ENCODE results near the gene ABCA8. TPM values are rescaled to one million over a fixed set of nuclear protein-coding genes. Genes with fewer than 3 reads are reported as not detected.

Gene ABCA8
- polyA plus RNA-seq, 3 donors: not detected

DNA sequence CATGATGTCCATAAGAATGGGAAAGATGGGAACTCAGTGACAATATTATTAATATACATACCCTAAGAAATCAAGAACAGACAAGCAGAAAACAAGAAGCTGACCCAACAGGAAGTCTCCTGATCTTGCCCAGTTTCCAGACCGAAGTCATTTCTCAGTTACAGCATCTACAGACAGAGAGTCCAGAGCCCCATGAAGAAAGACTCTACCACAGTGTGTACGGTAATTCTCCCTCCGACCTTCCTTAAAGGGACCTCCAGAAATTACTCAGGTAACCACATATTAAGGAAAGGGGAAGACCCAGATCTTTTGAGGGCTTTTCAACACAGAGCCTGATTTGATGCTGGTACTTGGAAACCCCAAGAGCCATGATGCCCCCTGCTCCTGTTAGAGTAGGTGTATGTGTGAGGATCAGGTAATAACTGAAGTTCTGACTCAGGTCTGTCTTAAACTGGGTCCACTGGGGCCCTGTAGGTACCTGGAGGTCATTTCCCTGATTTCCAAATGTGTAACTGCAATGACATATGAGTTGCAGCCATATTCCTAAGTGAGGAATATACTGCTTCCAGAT is 132.4 kb downstream of the ABCA8 start:
- no peak overlapping the region for H3K9ac ChIP-seq (ENCODE audit: insufficient read depth, low read length, poor library complexity, severe bottlenecking)
- no CpG with 5 or more reads among the region's 3 CpGs for WGBS (ENCODE audit: insufficient coverage)

DNA sequence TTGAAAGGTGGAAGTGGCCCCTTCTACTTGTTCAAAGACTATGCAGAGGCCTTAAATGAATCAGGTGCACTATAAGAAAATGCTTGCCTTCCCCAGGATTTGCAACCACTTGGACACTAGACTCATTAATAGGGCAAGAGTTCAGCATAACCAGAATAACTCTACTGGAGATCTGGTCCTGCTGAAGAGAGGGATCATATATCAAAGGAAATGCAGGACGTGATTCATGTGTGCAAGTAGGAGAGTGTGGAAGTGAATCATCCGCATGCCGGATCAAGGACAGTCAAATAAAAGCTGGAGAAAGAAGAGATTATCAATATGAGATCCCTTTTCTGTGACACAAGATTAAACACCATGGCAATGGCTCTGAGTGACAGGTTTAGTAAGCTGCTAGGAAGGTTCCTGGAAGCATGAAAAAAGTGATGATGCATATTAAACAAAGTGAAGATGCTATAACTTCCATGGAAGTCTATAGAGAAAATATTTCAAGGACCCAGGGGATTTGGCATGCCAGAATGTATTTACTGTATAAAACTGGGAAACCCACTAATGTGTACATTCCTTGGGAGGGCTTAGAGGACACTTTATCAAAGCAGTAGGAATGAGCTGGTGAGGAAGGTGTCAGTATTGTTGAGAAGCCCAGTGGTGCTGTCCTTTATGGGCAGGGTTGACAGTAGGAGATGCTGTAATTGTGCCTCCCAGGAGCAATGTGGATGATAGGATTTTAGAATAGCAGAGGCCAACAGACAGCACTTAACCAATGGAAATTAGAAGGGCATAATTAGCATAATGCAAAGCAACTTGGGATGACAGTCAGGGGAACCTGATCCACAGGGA is 133.1 kb downstream of the ABCA8 start:
- Histone ChIP-seq H3K4me3 (replicated peaks in 1 of 3; ENCODE audit: low read depth in 2 of 3, low read length in 3 of 3) (no peak overlapping the region), H3K4me2 (replicated peaks; ENCODE audit: extremely low read depth, low read length, poor library complexity, severe bottlenecking) (no peak overlapping the region), H2AFZ (ENCODE audit: insufficient read depth, low read depth, low read length, poor library complexity, severe bottlenecking) (no peak overlapping the region), H4K20me1 (ENCODE audit: insufficient read depth, low read length) (no peaks in the 10 kb centered on the region), H3K4me1 (ENCODE audit: control insufficient read depth in 1 of 2, insufficient read depth in 2 of 2, low read length in 2 of 2) (no peaks in the 10 kb centered on the region), H3K27me3 (ENCODE audit: control insufficient read depth in 2 of 2, insufficient read depth in 2 of 2, low read length in 2 of 2) (no peaks in the 10 kb centered on the region), H3K9me3 (replicated peaks in 1 of 2; ENCODE audit: control insufficient read depth in 1 of 2, insufficient read depth in 1 of 2, low read length in 2 of 2) (no peaks in the 10 kb centered on the region), H3K9ac (ENCODE audit: insufficient read depth, low read length, poor library complexity, severe bottlenecking) (no peak overlapping the region), H3K36me3 (replicated peaks in 1 of 2; ENCODE audit: control insufficient read depth in 1 of 2, insufficient read depth in 2 of 2, low read length in 2 of 2) (no peaks in the 10 kb centered on the region), H3K79me2 (ENCODE audit: insufficient read depth, low read length) (no peaks in the 10 kb centered on the region), H3K27ac (ENCODE audit: low read depth in 1 of 2, low read length in 2 of 2) (no peak overlapping the region)
- Mint-ChIP-seq H3K27me3 (ENCODE audit: low read depth in 3 of 3) (no peaks in the 10 kb centered on the region), H3K4me3 (no peak overlapping the region), H3K36me3 (no peaks in the 10 kb centered on the region), H3K9me3 (peaks cover 0 to 7% (median 3%) of the 10 kb centered on the region in 7 donors), H3K27ac (no peak overlapping the region), H3K4me1 (no peaks in the 10 kb centered on the region)
- WGBS (ENCODE audit: insufficient coverage): 100% methylated on average over 1 of the region's 3 CpGs
- TF ChIP-seq, protein P1, sequence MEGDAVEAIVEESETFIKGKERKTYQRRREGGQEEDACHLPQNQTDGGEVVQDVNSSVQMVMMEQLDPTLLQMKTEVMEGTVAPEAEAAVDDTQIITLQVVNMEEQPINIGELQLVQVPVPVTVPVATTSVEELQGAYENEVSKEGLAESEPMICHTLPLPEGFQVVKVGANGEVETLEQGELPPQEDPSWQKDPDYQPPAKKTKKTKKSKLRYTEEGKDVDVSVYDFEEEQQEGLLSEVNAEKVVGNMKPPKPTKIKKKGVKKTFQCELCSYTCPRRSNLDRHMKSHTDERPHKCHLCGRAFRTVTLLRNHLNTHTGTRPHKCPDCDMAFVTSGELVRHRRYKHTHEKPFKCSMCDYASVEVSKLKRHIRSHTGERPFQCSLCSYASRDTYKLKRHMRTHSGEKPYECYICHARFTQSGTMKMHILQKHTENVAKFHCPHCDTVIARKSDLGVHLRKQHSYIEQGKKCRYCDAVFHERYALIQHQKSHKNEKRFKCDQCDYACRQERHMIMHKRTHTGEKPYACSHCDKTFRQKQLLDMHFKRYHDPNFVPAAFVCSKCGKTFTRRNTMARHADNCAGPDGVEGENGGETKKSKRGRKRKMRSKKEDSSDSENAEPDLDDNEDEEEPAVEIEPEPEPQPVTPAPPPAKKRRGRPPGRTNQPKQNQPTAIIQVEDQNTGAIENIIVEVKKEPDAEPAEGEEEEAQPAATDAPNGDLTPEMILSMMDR (IDR thresholded peaks at IDR 0.05): no peak
- intact Hi-C loops (cut with micrococcal nuclease): no loop called here
- no peak for DNase-seq

More for the DNA sequence above, 132.4 kb downstream of the ABCA8 start:
- Histone ChIP-seq H3K4me2 (replicated peaks; ENCODE audit: extremely low read depth, low read length, poor library complexity, severe bottlenecking) (no peak overlapping the region), H3K36me3 (replicated peaks in 1 of 2; ENCODE audit: control insufficient read depth in 1 of 2, insufficient read depth in 2 of 2, low read length in 2 of 2) (no peaks in the 10 kb centered on the region), H3K9me3 (replicated peaks in 1 of 2; ENCODE audit: control insufficient read depth in 1 of 2, insufficient read depth in 1 of 2, low read length in 2 of 2) (no peaks in the 10 kb centered on the region), H3K4me3 (replicated peaks in 1 of 3; ENCODE audit: low read depth in 2 of 3, low read length in 3 of 3) (no peak overlapping the region), H2AFZ (ENCODE audit: insufficient read depth, low read depth, low read length, poor library complexity, severe bottlenecking) (no peak overlapping the region), H3K4me1 (ENCODE audit: control insufficient read depth in 1 of 2, insufficient read depth in 2 of 2, low read length in 2 of 2) (no peaks in the 10 kb centered on the region), H3K79me2 (ENCODE audit: insufficient read depth, low read length) (no peaks in the 10 kb centered on the region), H4K20me1 (ENCODE audit: insufficient read depth, low read length) (no peaks in the 10 kb centered on the region), H3K27me3 (ENCODE audit: control insufficient read depth in 2 of 2, insufficient read depth in 2 of 2, low read length in 2 of 2) (no peaks in the 10 kb centered on the region), H3K27ac (ENCODE audit: low read depth in 1 of 2, low read length in 2 of 2) (no peak overlapping the region)
- intact Hi-C loops (cut with micrococcal nuclease): no loop called here
- H3K27ac Mint-ChIP-seq: no peak overlapping the region
- H3K36me3 Mint-ChIP-seq: no peaks in the 10 kb centered on the region
- H3K27me3 Mint-ChIP-seq (ENCODE audit: low read depth in 3 of 3): no peaks in the 10 kb centered on the region
- H3K4me1 Mint-ChIP-seq: no peaks in the 10 kb centered on the region
- H3K4me3 Mint-ChIP-seq: no peak overlapping the region
- DNase-seq: no peak
- TF ChIP-seq, protein P1 (IDR thresholded peaks at IDR 0.05): no peak
- H3K9me3 Mint-ChIP-seq: peaks cover 3 to 14% (median 6%) of the 10 kb centered on the region in 7 donors
